ENCODE data around the gene MYO1D.
A peak's percentile ranks its signal among the peaks of the same experiment; 100 is the strongest.

The MYO1D gene

GRCh38 chr17:32481193-32481592 lies 395.7 kb downstream of the MYO1D start:
- DNase-seq, result no peak
- no peaks in the 10 kb centered on the region for H3K9me2 ChIP-seq (replicated peaks; ENCODE audit: insufficient read depth, low read length)
- peaks cover 46% of the 10 kb centered on the region for H3F3A ChIP-seq (ENCODE audit: insufficient read depth, low read length)
- no peak for TF ChIP-seq EZH2 (optimal IDR thresholded peaks at IDR 0.05; ENCODE audit: low read depth, low read length)
- TF ChIP-seq, protein P1, sequence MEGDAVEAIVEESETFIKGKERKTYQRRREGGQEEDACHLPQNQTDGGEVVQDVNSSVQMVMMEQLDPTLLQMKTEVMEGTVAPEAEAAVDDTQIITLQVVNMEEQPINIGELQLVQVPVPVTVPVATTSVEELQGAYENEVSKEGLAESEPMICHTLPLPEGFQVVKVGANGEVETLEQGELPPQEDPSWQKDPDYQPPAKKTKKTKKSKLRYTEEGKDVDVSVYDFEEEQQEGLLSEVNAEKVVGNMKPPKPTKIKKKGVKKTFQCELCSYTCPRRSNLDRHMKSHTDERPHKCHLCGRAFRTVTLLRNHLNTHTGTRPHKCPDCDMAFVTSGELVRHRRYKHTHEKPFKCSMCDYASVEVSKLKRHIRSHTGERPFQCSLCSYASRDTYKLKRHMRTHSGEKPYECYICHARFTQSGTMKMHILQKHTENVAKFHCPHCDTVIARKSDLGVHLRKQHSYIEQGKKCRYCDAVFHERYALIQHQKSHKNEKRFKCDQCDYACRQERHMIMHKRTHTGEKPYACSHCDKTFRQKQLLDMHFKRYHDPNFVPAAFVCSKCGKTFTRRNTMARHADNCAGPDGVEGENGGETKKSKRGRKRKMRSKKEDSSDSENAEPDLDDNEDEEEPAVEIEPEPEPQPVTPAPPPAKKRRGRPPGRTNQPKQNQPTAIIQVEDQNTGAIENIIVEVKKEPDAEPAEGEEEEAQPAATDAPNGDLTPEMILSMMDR (IDR thresholded peaks at IDR 0.05; ENCODE audit: low read length), result no peak
- TF ChIP-seq EZH2phosphoT487 (IDR thresholded peaks at IDR 0.05; ENCODE audit: low read length), result no peak
- H3K4me1 ChIP-seq (ENCODE audit: low read length), result peaks cover 44% of the 10 kb centered on the region
- no peak overlapping the region for H2AFZ ChIP-seq (ENCODE audit: low read length)
- H3K27me3 ChIP-seq (replicated peaks; ENCODE audit: insufficient read depth, low read length), result no peaks in the 10 kb centered on the region
- H4K20me1 ChIP-seq (ENCODE audit: insufficient read depth, low read length), result no peaks in the 10 kb centered on the region
- H3K9ac ChIP-seq (ENCODE audit: low read length), result peak overlapping the region; percentile 25; the same call in 1 of the 2 replicates
- no peak overlapping the region for H3K4me3 ChIP-seq (ENCODE audit: low read length)
- 0 out of 2 replicates have a peak, but pooled peaks cover 6% of the 10 kb centered on the region for H3K79me2 ChIP-seq (ENCODE audit: low read length)
- H3K27ac ChIP-seq (ENCODE audit: low read length), result peak overlapping the region; percentile 85; the same call in 1 of the 2 replicates
- no peak overlapping the region for H3K4me2 ChIP-seq (ENCODE audit: low read depth, low read length)
- no peaks in the 10 kb centered on the region for H3K9me3 ChIP-seq (replicated peaks; ENCODE audit: insufficient read depth, low read length)
- H3K36me3 ChIP-seq (replicated peaks; ENCODE audit: insufficient read depth, low read length), result peaks cover 10% of the 10 kb centered on the region; the same call in 1 of the 2 replicates

DNA sequence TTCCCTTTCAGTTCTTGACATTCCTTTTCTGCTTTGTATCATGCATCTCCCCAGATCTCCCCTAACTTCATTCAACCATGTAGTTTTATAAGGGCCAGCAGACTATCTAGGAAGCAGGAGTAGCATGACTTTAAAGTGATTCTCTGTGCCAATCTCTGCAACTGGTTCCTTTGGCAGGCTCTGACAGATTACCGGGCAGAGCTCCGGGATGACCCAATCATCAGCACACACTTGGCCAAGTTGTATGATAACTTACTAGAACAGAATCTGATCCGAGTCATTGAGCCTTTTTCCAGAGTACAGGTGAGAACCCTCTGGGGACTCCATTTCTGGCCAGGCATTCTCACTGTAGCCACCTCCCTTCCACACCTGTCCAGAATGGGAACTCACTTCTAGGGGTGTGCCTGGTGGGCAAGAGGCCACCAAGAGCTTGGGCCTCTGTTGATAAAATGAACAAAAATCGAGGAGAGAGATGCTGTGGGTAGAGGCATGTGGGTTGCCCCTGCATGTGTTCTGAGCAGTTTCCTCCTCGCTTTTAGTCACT lies 397.8 kb downstream of the MYO1D start:
- no peak for DNase-seq
- Histone ChIP-seq H3K36me3 (replicated peaks; ENCODE audit: insufficient read depth, low read length) (peaks cover 24% of the 10 kb centered on the region; the same call in 1 of the 2 replicates), H3K4me1 (ENCODE audit: low read length) (peaks cover 38% of the 10 kb centered on the region), H3K4me2 (ENCODE audit: low read depth, low read length) (no peak overlapping the region), H4K20me1 (ENCODE audit: insufficient read depth, low read length) (no peaks in the 10 kb centered on the region), H3F3A (ENCODE audit: insufficient read depth, low read length) (peaks cover 35% of the 10 kb centered on the region), H3K79me2 (ENCODE audit: low read length) (0 out of 2 replicates have a peak, but pooled peaks cover 11% of the 10 kb centered on the region), H2AFZ (ENCODE audit: low read length) (no peak overlapping the region), H3K9ac (ENCODE audit: low read length) (no peak overlapping the region), H3K27me3 (replicated peaks; ENCODE audit: insufficient read depth, low read length) (no peaks in the 10 kb centered on the region), H3K9me3 (replicated peaks; ENCODE audit: insufficient read depth, low read length) (no peaks in the 10 kb centered on the region), H3K27ac (ENCODE audit: low read length) (no peak overlapping the region), H3K4me3 (ENCODE audit: low read length) (no peak overlapping the region), H3K9me2 (replicated peaks; ENCODE audit: insufficient read depth, low read length) (no peaks in the 10 kb centered on the region)
- TF ChIP-seq EZH2 (optimal IDR thresholded peaks at IDR 0.05; ENCODE audit: low read depth, low read length) (no peak), EZH2phosphoT487 (IDR thresholded peaks at IDR 0.05; ENCODE audit: low read length) (no peak)
- TF ChIP-seq, protein P1 (IDR thresholded peaks at IDR 0.05; ENCODE audit: low read length), result no peak

GRCh38 chr17:32477220-32477619 lies 399.7 kb downstream of the MYO1D start:
- Histone ChIP-seq H3K9ac (ENCODE audit: low read length) (no peak overlapping the region), H3K27ac (ENCODE audit: low read length) (no peak overlapping the region), H3K36me3 (replicated peaks; ENCODE audit: insufficient read depth, low read length) (peaks cover 30% of the 10 kb centered on the region), H2AFZ (ENCODE audit: low read length) (no peak overlapping the region), H3K9me3 (replicated peaks; ENCODE audit: insufficient read depth, low read length) (no peaks in the 10 kb centered on the region), H3K27me3 (replicated peaks; ENCODE audit: insufficient read depth, low read length) (no peaks in the 10 kb centered on the region), H3K9me2 (replicated peaks; ENCODE audit: insufficient read depth, low read length) (no peaks in the 10 kb centered on the region), H3K4me1 (ENCODE audit: low read length) (peaks cover 21% of the 10 kb centered on the region), H4K20me1 (ENCODE audit: insufficient read depth, low read length) (no peaks in the 10 kb centered on the region), H3K79me2 (ENCODE audit: low read length) (0 out of 2 replicates have a peak, but pooled peaks cover 16% of the 10 kb centered on the region), H3F3A (ENCODE audit: insufficient read depth, low read length) (peaks cover 15% of the 10 kb centered on the region), H3K4me3 (ENCODE audit: low read length) (no peak overlapping the region), H3K4me2 (ENCODE audit: low read depth, low read length) (no peak overlapping the region)
- no peak for TF ChIP-seq EZH2 (optimal IDR thresholded peaks at IDR 0.05; ENCODE audit: low read depth, low read length)
- no peak for TF ChIP-seq EZH2phosphoT487 (IDR thresholded peaks at IDR 0.05; ENCODE audit: low read length)
- TF ChIP-seq, protein P1 (IDR thresholded peaks at IDR 0.05; ENCODE audit: low read length), result no peak
- no peak for DNase-seq

Measured in MM.1S (cell line).